SU-DHL-6 (cell line): ENCODE data around the gene GLI3.

Experiments
- H2AFZ ChIP-seq: fragments of 200-600 bp; sonication (generic); 2 replicates; pipeline ENCODE4 v1.6.1; 2014; ENCODE audit warnings: low read depth, mild to moderate bottlenecking, moderate library complexity, mixed read lengths, antibody characterized with exemption, low read length; ENCODE audit not compliant: severe bottlenecking
- H3F3A ChIP-seq: fragments of 200-600 bp; shearing (Covaris generic); 2 replicates; pipeline ENCODE4 v1.6.0; 2016; ENCODE audit warnings: antibody characterized with exemption, mild to moderate bottlenecking; ENCODE audit not compliant: insufficient read depth
- H3K27ac ChIP-seq: fragments of 200-600 bp; sonication (generic); 2 replicates; pipeline ENCODE4 v1.5.1; 2016; ENCODE audit warnings: low read depth, mild to moderate bottlenecking, low read length, moderate library complexity, mixed read lengths
- H3K27me3 ChIP-seq: fragments of 200-600 bp; sonication (generic), shearing (Covaris generic); 2 replicates; pipeline ENCODE4 v1.6.0; 2014; ENCODE audit warnings: mild to moderate bottlenecking, low read length
- H3K36me3 ChIP-seq: fragments of 200-600 bp; sonication (generic); 2 replicates; pipeline ENCODE4 v1.6.1; 2014; ENCODE audit warnings: mild to moderate bottlenecking, low read length, mixed read lengths
- H3K4me2 ChIP-seq: fragments of 300-600, 200-600 bp; shearing (Covaris generic), sonication (generic); 2 replicates; pipeline ENCODE4 v1.6.0; 2014; ENCODE audit warnings: low read length, low read depth, mild to moderate bottlenecking; ENCODE audit not compliant: poor library complexity, severe bottlenecking
- H3K4me3 ChIP-seq: fragments of 200-600 bp; sonication (generic); 2 replicates; pipeline ENCODE4 v1.5.1; 2014; ENCODE audit warnings: antibody characterized with exemption, low read length, mild to moderate bottlenecking, mixed read lengths; ENCODE audit not compliant: insufficient read depth, poor library complexity, severe bottlenecking
- H3K79me2 ChIP-seq: fragments of 200-600 bp; sonication (generic); 2 replicates; pipeline ENCODE4 v1.6.1; 2014; ENCODE audit warnings: mild to moderate bottlenecking, low read length, moderate library complexity; ENCODE audit not compliant: insufficient read depth
- H3K9ac ChIP-seq: fragments of 200-600 bp; sonication (generic); 2 replicates; pipeline ENCODE4 v1.7.0; 2014; ENCODE audit warnings: mild to moderate bottlenecking, low read length
- H3K9me2 ChIP-seq: fragments of 200-600 bp; sonication (generic); replicated peaks from 2 replicates; pipeline ENCODE4 v1.6.1; 2014; ENCODE audit warnings: low read length; ENCODE audit not compliant: insufficient read depth
- H3K9me3 ChIP-seq: fragments of 200-600 bp; sonication (generic); 2 replicates; pipeline ENCODE4 v1.6.1; 2014; ENCODE audit warnings: low read length, mixed read lengths; ENCODE audit not compliant: insufficient read depth
- H4K20me1 ChIP-seq: fragments of 200-600 bp; sonication (generic); 2 replicates; pipeline ENCODE4 v1.6.1; 2014; ENCODE audit warnings: low read depth, mild to moderate bottlenecking, antibody characterized with exemption, low read length, moderate library complexity, mixed read lengths
- EZH2phosphoT487 ChIP-seq: fragments of 200-600 bp; sonication (generic), shearing (Covaris generic); conservative IDR thresholded peaks from 2 replicates; pipeline ENCODE4 v1.6.1; 2018; ENCODE audit warnings: mild to moderate bottlenecking, antibody characterized with exemption, low read length, moderate library complexity, mixed read lengths
- TF ChIP-seq, protein P1 (sequence below): fragments of 200-600 bp; sonication (generic); IDR thresholded peaks from one replicate; pipeline ENCODE4 v1.5.1; 2017; ENCODE audit warnings: antibody characterized with exemption, mild to moderate bottlenecking, low read length, moderate library complexity; ENCODE audit not compliant: insufficient read depth, poor library complexity, severe bottlenecking

The GLI3 gene

DNA sequence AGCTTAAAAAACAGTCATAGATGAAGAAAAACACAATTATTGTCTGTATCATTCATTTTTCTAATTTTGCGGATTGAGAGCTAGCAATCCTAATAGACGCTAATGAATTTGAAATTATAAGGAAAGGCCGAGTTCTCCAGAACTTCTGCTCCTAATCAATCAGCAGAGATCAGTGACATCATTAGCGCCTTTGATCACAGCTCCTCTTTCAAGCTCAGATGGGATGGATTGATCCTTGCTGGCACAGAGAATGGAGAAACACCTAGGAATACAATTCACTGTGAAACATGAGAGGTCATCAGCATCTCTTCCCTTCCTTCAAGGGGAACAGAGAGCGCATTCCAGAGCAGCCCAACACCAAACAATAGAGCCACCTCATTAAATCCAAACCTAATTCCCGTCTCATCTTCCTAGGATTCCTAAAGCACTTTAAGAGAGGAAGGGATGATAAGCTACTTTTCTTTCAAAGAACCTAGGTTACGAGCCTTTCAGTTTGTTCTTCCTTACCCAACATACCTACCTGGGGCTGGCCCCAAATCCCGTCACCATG lies 24.4 kb downstream of the GLI3 start:
- H3K9me3 ChIP-seq = no peaks in the 10 kb centered on the region
- H3K27ac ChIP-seq = no peak overlapping the region
- no peak for TF ChIP-seq EZH2phosphoT487
- TF ChIP-seq, protein P1, sequence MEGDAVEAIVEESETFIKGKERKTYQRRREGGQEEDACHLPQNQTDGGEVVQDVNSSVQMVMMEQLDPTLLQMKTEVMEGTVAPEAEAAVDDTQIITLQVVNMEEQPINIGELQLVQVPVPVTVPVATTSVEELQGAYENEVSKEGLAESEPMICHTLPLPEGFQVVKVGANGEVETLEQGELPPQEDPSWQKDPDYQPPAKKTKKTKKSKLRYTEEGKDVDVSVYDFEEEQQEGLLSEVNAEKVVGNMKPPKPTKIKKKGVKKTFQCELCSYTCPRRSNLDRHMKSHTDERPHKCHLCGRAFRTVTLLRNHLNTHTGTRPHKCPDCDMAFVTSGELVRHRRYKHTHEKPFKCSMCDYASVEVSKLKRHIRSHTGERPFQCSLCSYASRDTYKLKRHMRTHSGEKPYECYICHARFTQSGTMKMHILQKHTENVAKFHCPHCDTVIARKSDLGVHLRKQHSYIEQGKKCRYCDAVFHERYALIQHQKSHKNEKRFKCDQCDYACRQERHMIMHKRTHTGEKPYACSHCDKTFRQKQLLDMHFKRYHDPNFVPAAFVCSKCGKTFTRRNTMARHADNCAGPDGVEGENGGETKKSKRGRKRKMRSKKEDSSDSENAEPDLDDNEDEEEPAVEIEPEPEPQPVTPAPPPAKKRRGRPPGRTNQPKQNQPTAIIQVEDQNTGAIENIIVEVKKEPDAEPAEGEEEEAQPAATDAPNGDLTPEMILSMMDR = no peak
- no peaks in the 10 kb centered on the region for H3K27me3 ChIP-seq
- no peaks in the 10 kb centered on the region for H3F3A ChIP-seq
- no peaks in the 10 kb centered on the region for H4K20me1 ChIP-seq
- no peak overlapping the region for H3K4me3 ChIP-seq
- H2AFZ ChIP-seq = no peak overlapping the region
- no peaks in the 10 kb centered on the region for H3K9me2 ChIP-seq
- no peaks in the 10 kb centered on the region for H3K79me2 ChIP-seq
- no peak overlapping the region for H3K9ac ChIP-seq
- no peak overlapping the region for H3K4me2 ChIP-seq
- H3K36me3 ChIP-seq = no peaks in the 10 kb centered on the region

DNA sequence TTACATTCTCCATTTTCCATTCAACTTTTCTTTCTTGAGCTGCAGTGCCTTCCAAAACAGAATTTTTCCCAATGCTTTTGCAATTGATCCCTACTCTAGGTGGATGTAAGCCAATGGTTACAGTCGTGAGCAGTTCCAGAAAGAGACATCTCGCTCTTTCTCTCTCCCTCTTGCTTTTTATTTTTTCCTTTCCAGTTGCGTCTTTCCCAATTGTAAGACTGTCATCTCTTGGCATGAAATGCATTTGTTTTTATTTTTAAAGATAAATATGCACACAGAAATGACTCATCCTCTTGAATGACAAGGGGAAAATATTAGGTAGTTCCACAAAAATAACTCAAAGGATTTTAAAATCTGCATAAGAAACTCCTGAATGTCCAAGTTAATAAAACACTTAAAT lies 25.1 kb downstream of the GLI3 start:
- TF ChIP-seq, protein P1 = no peak
- no peak for TF ChIP-seq EZH2phosphoT487

GRCh38 chr7:42210779-42211178 lies 26.2 kb downstream of the GLI3 start:
- Histone ChIP-seq H2AFZ (no peak overlapping the region), H3K9me3 (no peaks in the 10 kb centered on the region), H3K9me2 (no peaks in the 10 kb centered on the region), H3F3A (no peaks in the 10 kb centered on the region), H3K27me3 (no peaks in the 10 kb centered on the region), H3K4me2 (no peak overlapping the region), H3K79me2 (no peaks in the 10 kb centered on the region), H3K36me3 (no peaks in the 10 kb centered on the region), H4K20me1 (no peaks in the 10 kb centered on the region), H3K27ac (no peak overlapping the region), H3K9ac (no peak overlapping the region), H3K4me3 (no peak overlapping the region)
- TF ChIP-seq, protein P1 = no peak
- TF ChIP-seq EZH2phosphoT487 = no peak

More for the DNA sequence above, 25.1 kb downstream of the GLI3 start:
- Histone ChIP-seq H3F3A (no peaks in the 10 kb centered on the region), H3K79me2 (no peaks in the 10 kb centered on the region), H3K27me3 (no peaks in the 10 kb centered on the region), H3K9me2 (no peaks in the 10 kb centered on the region), H2AFZ (no peak overlapping the region), H3K36me3 (no peaks in the 10 kb centered on the region), H3K9ac (no peak overlapping the region), H3K27ac (no peak overlapping the region), H3K4me3 (no peak overlapping the region), H3K4me2 (no peak overlapping the region), H4K20me1 (no peaks in the 10 kb centered on the region), H3K9me3 (no peaks in the 10 kb centered on the region)
